HG02938 (cell line): Measurements from ENCODE around the gene RSAD2.
A peak's percentile ranks its signal among the peaks of the same experiment; 100 is the strongest.

Experiments
- ATAC-seq: cut with Tn5 transposase; IDR thresholded peaks from one replicate; pipeline ENCODE4 v1.9.1; 2021; ENCODE audit warnings: mild to moderate bottlenecking, moderate library complexity; ENCODE audit not compliant: unreplicated experiment

Gene RSAD2

GRCh38 chr2:6941299-6942046 is 63.9 kb downstream of the RSAD2 start:
- ATAC-seq: no peak

GRCh38 chr2:6942848-6943247 is 65.3 kb downstream of the RSAD2 start:
- no peak for ATAC-seq

GRCh38 chr2:6943523-6943922 is 65.9 kb downstream of the RSAD2 start:
- ATAC-seq: no peak

GRCh38 chr2:6943971-6944370 is 66.4 kb downstream of the RSAD2 start:
- no peak for ATAC-seq

- no peak for ATAC-seq
Observed at GRCh38 chr2:6944555-6944954, 67.0 kb downstream of the RSAD2 start.

- ATAC-seq: peak; percentile 95
Observed at GRCh38 chr2:6945087-6945813, 67.7 kb downstream of the RSAD2 start.

- no peak for ATAC-seq
Observed at GRCh38 chr2:6945821-6946220, 68.2 kb downstream of the RSAD2 start.

GRCh38 chr2:6946722-6947121 is 69.1 kb downstream of the RSAD2 start:
- no peak for ATAC-seq
